Limb (tissue), 2 donors: ENCODE data around the gene CPM.
"Not testable (repeated sequence)": the region's sequence is repeated elsewhere in the genome, so short reads cannot be mapped to it uniquely, and the experiment has no call there.

ENCODE experiments used
- DNase-seq, 2 donors: peaks; one replicate each; pipeline ENCODE4 v3.0.0-alpha.2; 2016; ENCODE audit errors: extremely low spot score in 2 of 2

CPM gene

GRCh38 chr12:68853396-68854077, 79.4 kb downstream of the CPM start:
- no peak for DNase-seq

GRCh38 chr12:68851592-68852306, 81.2 kb downstream of the CPM start:
- no peak for DNase-seq

GRCh38 chr12:68850390-68850789, 82.6 kb downstream of the CPM start:
- no peak for DNase-seq

- no peak for DNase-seq
Measured at GRCh38 chr12:68846811-68847210, 86.2 kb downstream of the CPM start.

DNA sequence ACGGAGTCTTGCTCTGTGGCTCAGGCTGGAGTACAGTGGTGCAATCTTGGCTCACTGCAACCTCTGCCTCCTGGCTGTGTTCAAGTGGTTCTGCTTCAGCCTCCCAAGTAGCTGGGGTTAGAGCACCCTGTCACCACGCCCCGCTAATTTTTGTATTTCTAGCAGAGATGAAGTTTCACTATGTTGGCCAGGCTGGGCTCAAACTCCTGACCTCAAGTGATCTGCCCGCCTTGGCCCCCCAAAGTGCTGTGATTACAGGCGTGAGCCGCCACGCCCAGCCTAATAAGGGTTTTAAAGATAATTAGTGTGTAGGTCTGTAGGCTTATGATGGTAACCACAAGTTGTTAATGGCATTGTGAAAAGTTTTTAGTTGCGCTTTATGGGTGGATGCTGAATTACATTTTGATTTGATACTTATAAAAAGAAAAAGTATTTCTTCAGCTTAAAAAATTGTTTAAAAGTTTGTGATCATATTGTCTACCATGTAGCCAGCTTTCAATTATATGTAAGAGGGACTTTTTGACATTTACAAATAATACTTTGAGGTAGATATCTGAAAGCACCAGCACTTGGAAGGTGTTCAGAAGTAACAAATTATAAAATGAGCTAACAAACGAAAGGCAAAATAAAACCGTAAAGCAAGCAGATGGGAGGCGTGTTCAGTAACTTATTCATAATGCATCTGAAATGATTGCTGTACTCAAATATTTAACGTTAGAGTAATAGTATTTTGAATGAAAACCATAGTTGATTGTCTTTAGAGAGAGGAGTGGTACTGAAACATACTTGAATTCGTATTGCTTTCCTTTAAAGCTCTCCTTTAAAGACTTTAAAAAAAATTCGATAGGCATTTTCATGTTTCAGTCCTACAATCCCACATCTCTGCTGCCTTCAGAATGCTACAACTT, 87.9 kb downstream of the CPM start:
- DNase-seq = no peak

DNA sequence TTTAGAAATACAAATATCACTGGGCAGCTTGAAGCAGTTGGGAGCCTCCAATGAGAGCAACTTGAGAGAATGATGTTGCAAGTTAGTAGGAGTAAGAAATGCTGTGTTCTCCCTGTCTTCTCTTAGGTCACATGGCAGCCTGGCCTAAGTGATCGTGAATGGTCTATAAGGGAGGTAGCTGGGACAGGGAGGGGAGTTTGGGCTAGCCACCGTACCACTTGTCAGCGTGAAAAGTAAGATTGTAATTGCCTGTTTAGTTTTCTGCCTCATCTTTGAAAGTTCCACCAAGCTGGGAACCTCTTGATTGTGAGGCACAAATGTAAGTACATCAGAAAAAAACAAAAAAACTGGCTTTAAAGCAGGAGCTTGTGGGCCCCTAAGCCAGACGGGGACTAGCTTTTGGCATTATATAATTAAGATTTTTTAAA, 88.6 kb downstream of the CPM start:
- no peak for DNase-seq

DNA sequence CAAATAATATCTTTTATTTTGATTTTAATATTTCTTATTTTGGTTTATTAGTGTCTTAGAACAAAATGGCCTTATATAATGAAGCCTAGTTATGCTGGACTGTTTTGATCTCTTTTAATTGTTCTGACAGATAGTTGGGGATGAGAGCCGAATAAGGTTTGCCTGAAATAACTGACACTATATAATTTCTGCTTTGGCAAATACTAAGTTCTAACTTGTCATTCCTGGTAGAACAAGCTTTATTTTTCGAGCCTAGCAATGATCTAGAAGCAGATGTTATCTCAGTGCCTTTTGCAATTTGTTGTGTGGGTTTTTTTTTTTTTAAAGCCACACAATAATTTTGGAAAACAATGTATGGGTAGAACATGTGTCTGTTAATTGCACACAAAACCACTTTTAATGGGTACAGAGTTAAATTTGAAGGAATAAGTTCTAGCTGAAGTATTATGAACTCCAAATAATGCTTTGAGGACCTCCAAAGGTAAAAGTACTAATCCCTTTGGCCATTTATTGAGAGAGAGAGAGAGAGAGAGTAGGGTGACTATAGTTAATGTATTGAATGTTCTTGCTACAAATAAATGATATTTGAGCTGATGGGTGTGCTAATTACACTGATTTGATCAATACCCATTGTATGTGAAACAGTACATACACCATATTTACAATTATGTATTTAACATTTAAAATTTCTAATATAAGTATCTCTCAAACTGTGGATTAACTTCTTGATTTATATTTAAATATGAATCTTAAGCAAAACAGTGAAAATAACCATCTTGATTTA, 90.0 kb downstream of the CPM start:
- DNase-seq = no peak

DNA sequence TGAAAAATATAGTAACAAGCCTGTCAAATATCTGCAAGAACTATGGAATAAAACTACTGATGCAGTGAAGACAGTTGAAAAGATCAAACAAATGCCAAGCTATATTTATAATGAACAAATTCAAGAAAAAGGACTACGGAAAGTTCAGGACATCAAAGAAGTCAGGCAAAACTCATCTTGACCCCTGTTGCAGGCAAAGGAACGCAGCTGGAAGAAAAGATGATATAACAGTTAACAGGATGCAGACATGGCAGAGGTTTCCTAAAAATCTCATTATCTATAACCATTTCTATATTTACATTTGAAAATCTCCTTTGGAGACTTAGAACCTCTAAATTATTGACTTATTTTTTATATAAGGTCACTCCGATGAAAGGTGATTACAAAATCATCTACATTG, 90.8 kb downstream of the CPM start:
- no peak for DNase-seq

- DNase-seq = no peak
Measured at GRCh38 chr12:68841717-68842116, 91.3 kb downstream of the CPM start.

GRCh38 chr12:68841175-68841574, 91.8 kb downstream of the CPM start:
- not testable (repeated sequence) for DNase-seq

GRCh38 chr12:68839183-68840147, 93.5 kb downstream of the CPM start:
- no peak for DNase-seq

- DNase-seq = no peak
Measured at GRCh38 chr12:68838046-68838886, 94.7 kb downstream of the CPM start.

DNA sequence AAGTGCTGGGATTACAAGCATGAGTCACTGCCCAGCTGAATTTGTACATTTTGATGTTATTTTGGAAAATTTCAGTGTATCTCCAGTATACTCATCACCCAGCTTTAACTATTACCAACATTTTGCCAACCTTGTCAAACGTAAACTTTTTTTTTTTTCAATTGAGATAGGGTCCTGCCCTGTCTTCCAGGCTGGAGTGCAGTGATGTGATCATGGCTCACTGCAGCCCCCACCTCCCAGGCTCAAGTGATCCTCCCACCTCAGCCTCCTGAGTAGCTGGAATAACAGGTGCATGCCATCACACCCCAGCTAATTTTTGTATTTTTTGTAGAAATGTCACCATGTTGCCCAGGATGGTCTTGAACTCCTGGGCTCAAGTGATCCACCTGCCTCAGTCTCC, 95.8 kb downstream of the CPM start:
- no peak for DNase-seq

GRCh38 chr12:68835333-68835908, 97.5 kb downstream of the CPM start:
- no peak for DNase-seq

GRCh38 chr12:68833508-68833907, 99.5 kb downstream of the CPM start:
- no peak for DNase-seq

DNA sequence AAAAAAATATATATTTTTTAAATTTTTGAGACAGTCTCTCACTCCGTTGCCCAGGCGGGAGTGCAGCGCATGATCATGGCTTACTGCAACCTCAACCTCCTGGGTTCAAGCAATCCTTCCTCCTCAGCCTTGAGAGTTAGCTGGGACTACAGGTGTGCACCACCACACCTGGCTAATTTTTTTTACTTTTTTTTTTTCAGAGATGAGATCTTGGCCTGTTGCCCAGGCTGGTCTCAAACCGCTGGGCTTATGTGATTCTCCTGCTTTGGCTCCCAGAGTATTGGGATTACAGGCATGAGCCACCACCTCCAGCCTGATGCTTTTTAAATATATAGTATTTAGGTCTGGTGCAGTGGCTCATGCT, 100.5 kb downstream of the CPM start:
- DNase-seq = no peak

GRCh38 chr12:68831751-68832503, 101.0 kb downstream of the CPM start:
- no peak for DNase-seq

- no peak for DNase-seq
Measured at GRCh38 chr12:68831272-68831671, 101.7 kb downstream of the CPM start.
